Stimulated activated CD8-positive, alpha-beta memory T cell treated with anti-CD3 and anti-CD28 coated beads, Interleukin-2, amount 100 ng/mL, for 1 hour (primary cell): ENCODE results near the gene SYNE2.

Experiments used
- DNase-seq, 2 donors: peaks; one replicate each; pipeline ENCODE4 v3.0.0-alpha.2; 2020; ENCODE audit warnings: low read depth in 2 of 2

The SYNE2 gene

GRCh38 chr14:63908667-63909264, 56.0 kb downstream of the SYNE2 start:
- no peak for DNase-seq

- DNase-seq, result no peak
These were observed 57.2 kb downstream of the SYNE2 start for GRCh38 chr14:63909984-63910383.

GRCh38 chr14:63910583-63911363, 58.0 kb downstream of the SYNE2 start:
- no peak for DNase-seq

- DNase-seq, result no peak
These were observed 58.6 kb downstream of the SYNE2 start for GRCh38 chr14:63911404-63911803.

- no peak for DNase-seq
These were observed 59.5 kb downstream of the SYNE2 start for GRCh38 chr14:63912286-63912685.

GRCh38 chr14:63918411-63918810, 65.6 kb downstream of the SYNE2 start:
- DNase-seq, result no peak

GRCh38 chr14:63922696-63923421, 70.1 kb downstream of the SYNE2 start:
- no peak for DNase-seq

- DNase-seq, result no peak
These were observed 70.6 kb downstream of the SYNE2 start for GRCh38 chr14:63923422-63923752.

GRCh38 chr14:63924375-63924774, 71.6 kb downstream of the SYNE2 start:
- DNase-seq, result no peak

GRCh38 chr14:63926641-63927040, 73.8 kb downstream of the SYNE2 start:
- DNase-seq, result no peak

- no peak for DNase-seq
These were observed 76.0 kb downstream of the SYNE2 start for GRCh38 chr14:63928744-63929174.

- no peak for DNase-seq
These were observed 80.3 kb downstream of the SYNE2 start for GRCh38 chr14:63933110-63933509.

- DNase-seq, result no peak
These were observed 80.9 kb downstream of the SYNE2 start for GRCh38 chr14:63933711-63934110.

- DNase-seq, result peak in 1 of 2 donors; percentile 11
These were observed 85.6 kb downstream of the SYNE2 start for GRCh38 chr14:63938198-63939005.

GRCh38 chr14:63939006-63939270, 86.1 kb downstream of the SYNE2 start:
- no peak for DNase-seq

- no peak for DNase-seq
These were observed 87.6 kb downstream of the SYNE2 start for GRCh38 chr14:63940387-63940786.

GRCh38 chr14:63941023-63941422, 88.2 kb downstream of the SYNE2 start:
- no peak for DNase-seq

GRCh38 chr14:63949696-63950095, 96.9 kb downstream of the SYNE2 start:
- no peak for DNase-seq

GRCh38 chr14:63951021-63951420, 98.2 kb downstream of the SYNE2 start:
- no peak for DNase-seq

GRCh38 chr14:63951429-63951828, 98.6 kb downstream of the SYNE2 start:
- DNase-seq, result no peak

GRCh38 chr14:63952053-63952932, 99.5 kb downstream of the SYNE2 start:
- no peak for DNase-seq
